Renal pelvis (tissue), 12 donors: ENCODE measurements around the gene STRIP2. TPM values are rescaled to one million over a fixed set of nuclear protein-coding genes. Genes with fewer than 3 reads are reported as not detected.
"Not testable (repeated sequence)": the region's sequence is repeated elsewhere in the genome, so short reads cannot be mapped to it uniquely, and the experiment has no call there.

ENCODE experiments used
- DNase-seq: peaks from one replicate; pipeline ENCODE4 v3.0.0-alpha.2; 2013
- long read RNA-seq, 16 experiments: transcript quantifications; one replicate each; lab custom pipeline, GENCODE V29; 2026
- polyA plus RNA-seq, 3 donors: library from polyadenylated mRNA; unstranded; fragments of 120-200 nt; gene quantifications; one replicate each; pipeline ENCODE4 v1.2.1, GENCODE V29; 2013; ENCODE audit not compliant: insufficient read length in 3 of 3

Gene STRIP2, protein sequence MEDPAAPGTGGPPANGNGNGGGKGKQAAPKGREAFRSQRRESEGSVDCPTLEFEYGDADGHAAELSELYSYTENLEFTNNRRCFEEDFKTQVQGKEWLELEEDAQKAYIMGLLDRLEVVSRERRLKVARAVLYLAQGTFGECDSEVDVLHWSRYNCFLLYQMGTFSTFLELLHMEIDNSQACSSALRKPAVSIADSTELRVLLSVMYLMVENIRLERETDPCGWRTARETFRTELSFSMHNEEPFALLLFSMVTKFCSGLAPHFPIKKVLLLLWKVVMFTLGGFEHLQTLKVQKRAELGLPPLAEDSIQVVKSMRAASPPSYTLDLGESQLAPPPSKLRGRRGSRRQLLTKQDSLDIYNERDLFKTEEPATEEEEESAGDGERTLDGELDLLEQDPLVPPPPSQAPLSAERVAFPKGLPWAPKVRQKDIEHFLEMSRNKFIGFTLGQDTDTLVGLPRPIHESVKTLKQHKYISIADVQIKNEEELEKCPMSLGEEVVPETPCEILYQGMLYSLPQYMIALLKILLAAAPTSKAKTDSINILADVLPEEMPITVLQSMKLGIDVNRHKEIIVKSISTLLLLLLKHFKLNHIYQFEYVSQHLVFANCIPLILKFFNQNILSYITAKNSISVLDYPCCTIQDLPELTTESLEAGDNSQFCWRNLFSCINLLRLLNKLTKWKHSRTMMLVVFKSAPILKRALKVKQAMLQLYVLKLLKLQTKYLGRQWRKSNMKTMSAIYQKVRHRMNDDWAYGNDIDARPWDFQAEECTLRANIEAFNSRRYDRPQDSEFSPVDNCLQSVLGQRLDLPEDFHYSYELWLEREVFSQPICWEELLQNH
- 1 to 10 TPM; 2.0 to 5.2 (median 3.6) TPM for polyA plus RNA-seq
- long read RNA-seq, donor 1: 0 reads
- long read RNA-seq, donor 2: 0 reads
- long read RNA-seq, donor 3: 0 reads
- long read RNA-seq, donor 4: 0 reads
- long read RNA-seq, donor 5: 0 reads
- long read RNA-seq, donor 6: 0 reads
- long read RNA-seq, donor 7: 0 reads
- long read RNA-seq, donor 8: 0 reads
- long read RNA-seq, donor 9, partial matches to known transcripts: 0 of 1 reads
- long read RNA-seq, donor 9, other reads (novel, unspliced or antisense): 0 of 1 reads
- long read RNA-seq, donor 10, full-length matches to known transcripts: 1 of 1 reads
- long read RNA-seq, donor 10, partial matches to known transcripts: 0 of 1 reads
- long read RNA-seq, donor 10, other reads (novel, unspliced or antisense): 0 of 1 reads
- long read RNA-seq, donor 11: 0 reads
- long read RNA-seq, donor 12: 0 reads
- long read RNA-seq, donor 13: 0 reads
- long read RNA-seq, donor 14: 0 reads
- long read RNA-seq, donor 15: 0 reads
- long read RNA-seq, donor 16: 0 reads

DNA sequence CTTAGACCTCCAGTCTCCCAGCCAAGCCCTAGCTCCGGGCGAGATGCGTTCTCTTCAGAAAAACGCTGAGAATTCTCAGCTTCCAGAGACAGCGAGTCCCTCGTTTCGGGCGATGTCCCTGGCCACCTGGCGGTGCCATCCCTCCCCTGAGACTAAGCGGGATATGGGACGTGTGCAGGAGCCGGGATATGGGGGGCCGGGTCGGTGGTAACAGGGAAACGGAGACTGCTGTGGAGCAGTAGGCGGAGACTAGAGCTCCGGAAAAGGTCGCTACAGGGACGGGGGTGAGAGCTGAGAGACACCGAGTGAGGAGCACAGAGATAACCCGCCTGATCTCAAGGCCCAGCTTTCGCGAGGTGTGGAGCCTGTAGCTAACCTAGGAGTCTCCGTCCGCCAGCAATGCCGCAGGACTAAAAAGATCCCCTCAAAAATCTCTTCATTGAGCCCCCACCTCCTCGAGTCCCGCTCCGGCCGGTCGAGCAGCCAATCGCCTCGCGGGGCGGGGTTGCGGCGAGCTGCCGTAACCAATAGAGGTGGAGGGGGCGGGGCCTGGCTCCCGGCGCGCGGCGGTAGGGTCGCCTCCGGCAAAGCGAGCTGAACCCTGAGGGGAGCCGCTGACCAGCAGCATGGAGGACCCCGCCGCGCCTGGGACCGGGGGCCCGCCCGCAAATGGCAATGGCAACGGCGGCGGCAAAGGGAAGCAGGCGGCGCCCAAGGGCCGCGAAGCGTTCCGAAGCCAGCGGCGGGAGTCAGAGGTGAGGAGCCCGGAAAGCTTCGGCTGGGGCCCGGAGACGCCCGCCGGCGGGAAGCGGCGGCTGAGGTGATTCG, at the start of gene STRIP2:
Gene STRIP2 (plus strand): TSS at position 586 of the 828 bp plus-strand sequence. CDS start 41 bp downstream, at position 627.
- peak; percentile 89 for DNase-seq

DNA sequence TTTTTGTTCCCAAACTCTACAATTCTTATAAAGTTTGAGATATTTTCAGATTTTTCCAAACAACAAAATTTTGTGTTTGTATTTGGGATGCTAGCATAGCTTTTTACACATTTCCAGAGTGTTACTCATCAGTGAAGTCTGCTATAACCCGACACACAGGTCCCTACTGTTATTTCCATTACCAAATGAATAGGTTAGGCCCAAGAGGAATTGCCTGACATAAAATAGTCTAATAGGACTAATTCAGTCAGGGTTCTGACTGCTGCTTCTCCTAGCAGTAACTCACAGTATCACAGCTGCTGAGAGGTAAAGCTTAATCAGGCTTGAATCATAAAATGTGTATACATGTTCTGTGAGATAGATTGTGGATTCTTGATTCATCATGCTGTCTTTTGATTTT, 49.1 kb upstream of the STRIP2 start:
- DNase-seq: no peak

DNA sequence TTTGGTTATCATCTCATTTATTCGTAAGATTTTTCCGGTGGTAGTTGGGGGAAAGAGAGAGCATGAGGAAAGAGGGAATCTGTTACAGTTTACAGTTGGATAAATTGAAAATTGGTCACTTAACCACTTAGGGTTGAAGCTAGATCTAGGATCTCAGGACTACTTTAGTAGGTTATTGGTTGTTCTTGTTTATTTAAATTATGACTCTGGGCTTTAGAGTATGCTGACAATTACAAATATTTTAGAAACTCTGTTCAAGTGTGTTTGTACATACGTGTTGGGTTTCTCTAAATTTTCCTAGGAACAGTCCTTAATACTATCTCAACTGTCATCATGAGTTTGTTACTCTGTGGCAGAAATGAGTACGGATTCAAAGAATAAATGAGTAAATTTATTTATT, 48.6 kb upstream of the STRIP2 start:
- DNase-seq: no peak

DNA sequence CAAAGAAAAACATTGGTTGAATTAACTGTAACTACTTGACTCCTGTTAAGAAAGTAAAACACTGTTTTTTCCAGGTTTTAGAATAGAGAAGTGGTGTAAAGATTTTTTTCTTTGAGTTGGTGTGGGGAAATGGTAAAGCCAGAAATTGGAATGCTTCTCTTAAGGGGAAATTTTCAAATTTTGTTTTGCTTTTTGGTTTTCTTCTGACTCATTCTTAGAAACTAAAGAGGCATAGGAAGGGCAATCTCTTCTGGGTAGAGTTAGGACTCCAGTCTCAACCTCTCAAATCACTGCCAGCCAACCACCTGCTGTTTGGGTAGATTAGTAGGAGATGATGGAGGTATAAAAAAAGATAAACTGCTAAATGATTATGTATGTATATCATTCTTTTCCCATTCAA, 47.7 kb upstream of the STRIP2 start:
- no peak for DNase-seq

DNA sequence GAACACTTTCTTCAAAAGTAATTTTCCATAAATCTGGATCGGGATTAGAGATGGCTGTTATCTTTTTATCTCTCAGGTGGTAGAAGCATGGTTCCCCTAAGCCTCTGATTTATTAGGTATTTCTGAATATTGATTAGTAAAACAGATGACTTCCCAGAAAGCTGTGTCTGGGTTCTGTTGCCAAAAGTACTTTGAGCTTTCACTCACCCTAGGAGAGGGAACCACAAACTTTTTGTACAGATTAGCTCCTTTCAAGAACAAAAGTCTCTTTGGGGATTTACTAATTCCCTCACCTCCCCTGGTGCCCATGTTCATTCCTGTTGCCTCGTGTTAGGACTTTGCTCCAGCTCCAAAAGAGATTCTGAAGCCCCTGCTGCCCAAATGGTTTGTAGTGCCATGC, 46.7 kb upstream of the STRIP2 start:
- no peak for DNase-seq

DNA sequence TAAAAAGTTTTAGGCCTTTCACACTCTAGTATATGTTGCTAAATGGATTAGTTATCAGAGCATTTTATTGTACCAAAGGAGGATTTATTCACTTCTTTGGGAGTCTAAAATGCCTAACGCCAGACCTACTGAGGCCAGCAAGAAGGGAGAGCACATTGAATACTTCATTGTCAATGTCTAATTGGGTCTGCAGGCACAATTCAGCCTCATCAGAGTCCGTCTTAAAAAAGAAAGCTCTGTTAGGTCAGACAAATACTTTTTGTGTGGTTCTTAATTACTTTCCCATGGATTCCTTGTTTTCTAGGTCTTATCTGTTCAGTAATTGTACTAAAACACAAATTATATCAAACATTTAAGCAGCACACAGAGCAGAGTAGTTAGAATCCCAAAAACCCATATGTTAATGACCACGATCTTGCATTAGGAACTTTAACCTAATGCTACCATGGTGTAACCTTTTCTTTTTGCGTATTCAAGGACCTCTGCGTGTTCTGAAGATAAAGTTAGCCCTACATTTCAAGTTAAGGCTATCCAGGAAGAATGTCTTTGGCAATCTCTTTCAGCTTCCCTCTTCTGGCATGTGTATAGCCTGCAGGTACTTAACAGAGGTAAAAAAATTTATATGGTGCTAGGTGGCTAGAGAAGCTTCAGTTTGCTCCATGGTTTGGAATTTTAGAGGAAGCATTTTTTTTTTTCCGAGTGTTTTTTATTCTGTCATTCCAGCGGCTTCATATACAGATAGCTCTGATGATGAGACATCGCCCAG, 45.7 kb upstream of the STRIP2 start:
- no peak for DNase-seq

DNA sequence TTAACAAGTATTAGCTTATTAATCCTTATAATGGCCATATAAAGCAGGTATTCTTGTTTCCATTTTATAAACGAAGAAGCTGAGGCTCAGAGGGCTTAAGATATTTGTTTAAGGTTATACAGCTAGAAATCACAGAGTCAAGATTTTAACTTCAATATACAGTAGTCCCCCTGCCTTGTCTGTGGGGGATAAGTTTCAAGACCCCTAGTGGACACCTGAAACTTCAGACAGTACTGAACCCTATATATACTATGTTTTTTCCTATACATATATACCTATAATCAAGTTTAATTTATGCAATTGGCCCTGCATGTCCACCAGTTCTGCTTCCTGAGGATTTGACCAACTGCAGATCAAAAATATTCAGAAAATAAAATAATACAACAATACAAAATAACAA, 44.4 kb upstream of the STRIP2 start:
- no peak for DNase-seq

DNA sequence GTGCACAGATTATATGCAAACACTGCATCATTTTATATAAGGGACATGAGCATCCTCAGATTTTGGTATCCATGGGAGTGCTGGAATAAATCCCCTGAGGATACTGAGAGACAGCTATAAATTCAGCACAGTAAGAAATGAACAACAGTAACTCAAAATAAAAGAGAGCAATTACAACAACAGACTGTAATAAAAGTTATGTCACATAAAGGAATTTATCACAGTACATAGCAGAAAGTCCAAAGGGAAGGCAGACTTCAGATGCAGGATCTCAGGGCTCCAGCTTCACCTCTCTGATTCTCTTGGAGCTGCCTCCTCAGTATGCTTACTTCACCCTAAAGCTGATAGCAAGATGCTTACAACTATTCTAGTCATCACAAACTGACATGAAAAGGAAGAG, 43.9 kb upstream of the STRIP2 start:
- DNase-seq: no peak

DNA sequence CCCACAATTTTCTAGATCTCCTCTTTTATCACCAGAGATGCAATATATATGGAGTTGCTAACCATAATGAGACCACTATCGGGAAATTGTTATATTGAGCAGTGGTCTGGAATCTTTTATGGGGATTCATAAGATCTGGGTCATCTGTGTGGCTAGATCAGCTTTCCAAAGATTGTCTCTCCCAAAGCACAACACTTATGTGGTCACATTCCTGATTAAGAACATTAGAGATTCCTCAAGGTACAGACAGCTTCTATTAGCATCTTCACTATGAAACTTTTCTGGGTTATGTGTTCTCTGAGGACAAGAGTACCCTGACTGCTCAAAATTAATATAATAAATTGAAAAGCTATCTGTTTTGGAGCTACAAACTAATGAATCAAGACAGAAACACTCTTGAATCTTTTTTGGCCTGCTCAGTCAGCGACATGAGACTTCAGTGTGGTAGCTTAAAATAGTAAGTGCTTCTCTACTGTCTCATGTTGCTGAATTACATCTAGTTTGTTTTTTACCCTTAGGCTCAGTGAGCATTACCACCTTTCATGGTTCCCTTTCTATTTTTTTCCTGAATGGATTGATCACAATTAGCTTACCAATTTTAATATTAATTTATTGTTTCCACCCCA, 42.6 kb upstream of the STRIP2 start:
- DNase-seq: no peak

DNA sequence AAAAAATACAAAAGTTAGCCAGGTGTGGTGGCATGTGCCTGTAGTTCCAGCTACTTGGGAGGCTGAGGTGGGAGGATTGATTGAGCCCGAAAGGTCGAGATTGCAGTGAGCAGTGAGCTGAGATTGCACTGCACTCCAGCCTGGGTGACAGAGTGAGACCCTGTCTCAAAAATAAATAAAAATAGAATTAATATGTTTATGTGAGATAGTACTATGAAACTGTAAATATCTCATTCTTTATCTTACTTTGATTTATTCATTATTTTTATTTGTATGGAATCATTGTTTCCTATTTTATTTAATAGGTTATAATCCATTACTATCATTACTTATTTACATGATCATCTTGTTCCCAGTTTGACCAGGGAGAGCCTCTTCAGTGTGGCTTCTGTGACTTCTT, 41.0 kb upstream of the STRIP2 start:
- DNase-seq: no peak

DNA sequence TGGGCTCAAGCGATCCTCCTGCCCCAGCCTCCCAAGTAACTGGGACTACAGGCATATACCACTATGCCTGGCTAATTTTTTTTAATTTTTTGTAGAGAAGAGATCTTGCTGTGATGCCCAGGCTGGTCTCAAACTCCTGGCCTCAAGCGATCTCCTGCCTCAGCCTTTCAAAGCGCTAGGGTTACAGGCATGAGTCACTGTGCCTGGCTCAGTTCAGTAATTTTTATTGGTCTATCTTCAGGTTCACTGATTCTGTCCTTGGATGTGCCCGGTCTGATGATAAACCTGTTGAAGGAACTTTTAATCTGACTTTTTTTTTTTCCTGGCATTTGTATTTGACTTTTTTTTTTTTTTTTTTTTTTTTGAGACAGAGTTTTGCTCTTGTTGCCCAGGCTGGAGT, 40.1 kb upstream of the STRIP2 start:
- DNase-seq: no peak

DNA sequence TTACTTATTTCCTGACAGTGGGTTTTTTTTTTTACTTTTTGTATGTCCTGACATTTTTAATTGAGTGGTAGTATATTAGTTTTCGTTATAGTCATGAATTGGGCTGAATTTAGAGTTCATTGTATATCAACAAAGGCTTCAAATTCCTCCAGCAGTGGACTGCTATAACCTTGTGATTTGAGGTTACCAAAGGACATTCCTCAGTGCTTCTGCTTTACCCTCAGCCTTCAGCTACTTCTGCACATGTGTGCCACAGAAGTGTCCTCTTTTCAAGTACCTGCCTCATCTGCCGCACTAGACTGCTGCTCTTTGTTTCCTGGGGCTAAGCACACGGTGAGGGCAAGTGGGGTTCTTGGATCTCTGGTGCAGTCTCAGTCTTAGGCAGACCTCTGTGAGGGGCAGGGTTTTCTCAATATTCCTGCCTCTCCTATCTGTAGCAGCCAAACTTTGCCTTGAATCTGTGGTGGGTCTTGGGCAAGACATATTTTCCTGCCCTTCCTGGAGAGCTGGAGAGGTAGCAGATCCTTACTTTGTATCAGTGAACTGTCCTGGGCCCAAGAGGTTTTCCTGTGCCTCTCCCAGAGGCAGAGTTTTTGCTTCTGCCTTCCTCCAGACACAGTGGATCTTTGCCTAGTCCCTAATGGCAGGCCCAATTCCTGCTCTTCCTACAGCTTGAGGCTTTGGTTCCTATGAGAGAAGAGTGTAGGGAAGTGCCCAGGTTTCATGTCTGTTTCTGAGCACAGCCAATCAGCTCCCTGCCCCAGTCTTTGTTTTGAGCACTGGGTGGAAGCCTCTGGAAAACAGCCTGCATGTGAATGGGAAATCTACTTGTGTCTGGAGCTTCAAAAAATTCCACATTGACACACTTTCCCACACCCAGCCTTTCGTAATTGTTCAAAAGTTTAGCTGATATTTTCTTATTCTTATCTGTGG, 39.0 kb upstream of the STRIP2 start:
- no peak for DNase-seq

DNA sequence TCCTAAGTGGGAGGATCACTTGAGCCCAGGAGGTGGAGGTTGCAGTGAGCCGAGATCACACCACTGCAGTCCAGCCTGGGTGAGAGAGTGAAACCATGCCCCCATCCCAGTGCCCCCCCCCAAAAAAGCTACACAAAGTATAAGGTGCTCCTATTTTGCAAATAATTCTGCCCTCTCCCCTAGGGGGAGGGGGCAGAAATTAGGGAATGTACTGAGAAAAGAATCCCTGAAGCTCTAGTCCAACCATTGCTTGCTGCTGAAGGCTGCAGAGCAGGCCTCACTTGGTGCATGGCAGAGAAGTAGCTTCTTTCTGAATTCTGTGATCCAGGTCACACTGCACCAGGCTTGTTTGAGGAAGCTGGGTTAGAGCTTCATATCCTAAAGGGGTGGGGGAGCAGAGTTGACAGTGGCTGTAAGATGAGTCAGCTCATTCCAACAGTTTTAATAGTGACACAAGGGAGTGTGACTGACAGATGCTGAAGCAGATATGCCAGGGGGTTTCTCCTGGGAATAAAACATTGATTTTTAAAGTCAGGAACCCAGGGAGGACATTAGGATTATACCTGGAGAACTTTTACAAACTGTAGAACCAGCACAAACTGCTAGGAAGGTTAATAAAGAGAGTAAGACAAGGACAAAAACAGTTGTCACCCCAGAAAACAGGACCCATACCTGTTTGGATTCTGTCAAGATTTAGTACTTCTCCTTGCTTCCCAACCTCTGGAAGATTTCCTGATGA, 32.8 kb upstream of the STRIP2 start:
- DNase-seq: no peak

DNA sequence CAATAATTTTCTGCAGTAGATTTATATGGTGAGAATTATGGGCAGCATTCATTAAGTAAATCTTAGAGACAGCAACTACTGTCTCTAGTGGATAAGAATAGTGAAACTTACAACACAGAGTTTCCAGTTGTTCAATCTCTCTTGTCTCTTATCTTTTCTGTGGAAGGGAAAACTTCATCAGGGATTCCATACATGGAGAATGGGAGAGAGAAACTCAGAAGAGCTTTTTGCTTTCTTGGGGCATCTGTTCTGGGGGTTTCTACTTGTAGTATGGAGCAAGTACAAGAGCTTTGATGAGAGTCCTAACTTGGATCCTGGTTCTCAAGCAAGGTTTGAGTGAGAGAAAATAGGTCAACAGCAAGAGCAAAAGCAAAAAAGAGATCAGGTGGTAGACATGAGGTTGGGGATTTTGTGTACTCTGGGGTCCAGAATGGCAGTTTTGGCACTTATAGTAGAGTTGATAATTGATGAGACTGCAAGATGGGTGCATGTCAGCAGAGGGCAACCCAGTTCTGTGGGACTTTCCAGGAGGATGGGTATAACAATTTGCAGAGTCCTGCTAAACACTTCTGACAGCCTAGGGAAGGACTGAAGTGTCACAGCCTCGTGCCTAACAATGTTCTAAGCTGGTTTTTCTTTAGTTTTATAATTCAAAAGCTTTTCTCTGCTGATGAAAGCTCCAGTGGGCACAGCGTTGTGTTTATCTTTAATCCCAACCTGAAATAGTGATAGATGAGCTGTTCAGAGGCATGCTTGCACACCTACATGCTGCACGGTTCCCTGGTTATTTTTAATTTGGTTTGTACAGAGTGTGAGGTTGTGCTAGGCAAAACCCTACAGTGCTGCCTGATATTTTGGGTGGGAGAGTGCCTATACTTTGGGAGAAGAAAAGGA, 32.0 kb upstream of the STRIP2 start:
- no peak for DNase-seq

DNA sequence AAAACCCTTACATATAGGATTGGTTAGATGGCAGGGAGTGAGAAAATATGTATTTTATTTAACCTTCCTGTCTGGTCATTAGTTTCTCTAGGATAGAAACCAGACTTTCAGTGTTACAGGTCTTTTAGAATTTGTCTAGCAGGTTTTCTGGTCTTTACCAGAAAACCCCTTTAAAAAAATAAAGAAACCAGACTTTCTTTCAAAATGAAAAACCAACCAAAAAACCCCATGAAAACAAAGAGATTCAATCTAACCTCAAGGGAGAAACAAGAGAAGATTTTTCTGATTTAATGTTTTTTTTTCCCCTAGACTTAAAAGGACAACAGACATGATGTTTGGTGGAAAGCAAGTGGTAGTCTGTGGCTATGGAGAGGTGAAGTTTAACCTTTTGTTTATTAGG, 28.7 kb upstream of the STRIP2 start:
- no peak for DNase-seq

DNA sequence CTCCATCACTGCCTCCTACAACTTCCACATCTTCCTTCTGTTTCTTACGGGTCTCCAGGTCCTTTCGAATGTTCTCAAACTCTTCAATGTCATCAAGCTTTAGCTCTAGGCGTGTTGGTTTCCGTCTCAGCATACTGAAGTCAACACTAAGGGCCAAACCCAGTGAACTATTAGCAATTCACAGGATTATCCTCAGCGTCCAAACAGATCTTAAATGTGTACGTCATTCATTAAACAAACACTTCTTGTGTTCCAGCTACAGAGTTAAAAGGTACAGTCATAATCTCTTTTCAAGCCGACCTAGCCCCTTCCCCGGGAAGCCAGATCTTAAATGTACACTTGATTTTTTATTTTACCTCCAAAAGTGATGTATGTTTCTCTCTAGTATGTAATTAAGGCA, 24.0 kb upstream of the STRIP2 start:
- not testable (repeated sequence) for DNase-seq

DNA sequence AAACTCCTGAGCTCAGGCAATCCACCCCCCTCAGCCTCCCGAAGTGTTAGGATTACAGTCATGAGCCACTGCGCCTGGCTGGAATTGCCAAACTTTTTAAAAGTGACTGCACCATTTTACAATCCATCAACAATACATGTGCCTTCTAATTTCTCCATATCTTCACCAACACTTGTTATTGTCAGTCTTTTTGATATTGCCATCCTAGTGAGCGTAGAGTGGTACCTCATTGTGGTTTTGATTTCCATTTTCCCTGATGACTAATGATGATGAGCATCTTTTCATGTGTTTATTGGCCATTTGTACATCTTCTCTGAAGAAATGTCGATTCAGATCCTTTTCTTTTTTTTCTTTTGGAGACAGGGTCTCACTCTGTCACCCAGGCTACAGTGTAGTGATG, 21.7 kb upstream of the STRIP2 start:
- DNase-seq: no peak
